H1 (cell line): ENCODE results near the gene FAM50B. TPM values are rescaled to one million over a fixed set of nuclear protein-coding genes. Genes with fewer than 3 reads are reported as not detected.
A peak's percentile ranks its signal among the peaks of the same experiment; 100 is the strongest.

ENCODE experiments used
- CTCF ChIA-PET: fragments of 300-600 bp; sonication (Branson Sonifier 250); formaldehyde crosslinking; loops from one replicate; lab custom pipeline; 2021; ENCODE audit not compliant: partially characterized antibody; lab: Charles Lee
- POLR2A ChIA-PET: fragments of 300-600 bp; sonication (Branson Sonifier 250); formaldehyde crosslinking; loops from one replicate; lab custom pipeline; 2021; ENCODE audit warnings: inconsistent platforms; ENCODE audit not compliant: partially characterized antibody; lab: Charles Lee
- DNase-seq, 2 experiments: peaks; one replicate each; pipeline versions ENCODE4 v3.0.0 to v3.0.0-alpha.2; 2010 to 2022; ENCODE audit warnings: low spot score in 2 of 2, low read depth in 1 of 2, mixed read lengths in 1 of 2
- FAIRE-seq: peaks from 2 replicates; lab custom pipeline; 2011; peaks lifted over from hg19 to GRCh38; lab: Jason Lieb, UNC
- H2AFZ ChIP-seq: 2 replicates; pipeline ENCODE4 v1.8.1; 2012; ENCODE audit warnings: low read length, inconsistent platforms
- H2AK5ac ChIP-seq: 2 replicates; pipeline ENCODE4 v1.6.1; 2013; ENCODE audit warnings: low read depth, low read length
- H2BK120ac ChIP-seq: replicated peaks from 2 replicates; pipeline ENCODE3; 2013; ENCODE audit warnings: low read depth, low read length, inconsistent platforms
- H2BK12ac ChIP-seq: 2 replicates; pipeline ENCODE4 v1.6.1; 2013; ENCODE audit warnings: low read depth, low read length
- H2BK15ac ChIP-seq: 2 replicates; pipeline ENCODE4 v1.6.1; 2013; ENCODE audit warnings: low read length
- H2BK20ac ChIP-seq: 2 replicates; pipeline ENCODE4 v1.6.1; 2013; ENCODE audit warnings: low read length
- H2BK5ac ChIP-seq: 2 replicates; pipeline ENCODE4 v1.6.1; 2013; ENCODE audit warnings: low read depth, low read length
- H3K14ac ChIP-seq: 2 replicates; pipeline ENCODE4 v1.6.1; 2013; ENCODE audit warnings: inconsistent platforms; ENCODE audit not compliant: insufficient read length
- H3K18ac ChIP-seq: 2 replicates; pipeline ENCODE4 v1.6.1; 2013; ENCODE audit warnings: low read length; ENCODE audit errors: extremely low read depth
- H3K23ac ChIP-seq: 2 replicates; pipeline ENCODE4 v1.6.1; 2013; ENCODE audit warnings: inconsistent platforms; ENCODE audit not compliant: insufficient read length
- H3K23me2 ChIP-seq: 2 replicates; pipeline ENCODE4 v1.6.1; 2013; ENCODE audit warnings: low read depth, low read length
- H3K27ac ChIP-seq: 2 replicates; pipeline ENCODE4 v1.6.1; 2011; ENCODE audit warnings: low read depth, low read length, inconsistent platforms
- H3K27me3 ChIP-seq, 4 experiments: replicated peaks in 1 of 4; 1 replicate in 1 of 4; 2 replicates in 3 of 4; pipeline versions ENCODE4 v1.6.1 to v1.8.1; 2011 to 2013; ENCODE audit warnings: low read length in 3 of 4, mild to moderate bottlenecking in 3 of 4, inconsistent platforms in 2 of 4, mixed read lengths in 2 of 4, moderate library complexity in 1 of 4; ENCODE audit not compliant: control insufficient read depth in 3 of 4, insufficient read depth in 3 of 4; ENCODE audit errors: extremely low read depth in 1 of 4
- H3K36me3 ChIP-seq, 4 experiments: 2 replicates each; pipeline versions ENCODE4 v1.6.1 to v1.8.1; 2011 to 2013; ENCODE audit warnings: mild to moderate bottlenecking in 4 of 4, low read length in 3 of 4, moderate library complexity in 2 of 4, control low read depth in 1 of 4, inconsistent platforms in 1 of 4; ENCODE audit not compliant: insufficient read depth in 4 of 4, control insufficient read depth in 2 of 4
- H3K4ac ChIP-seq: replicated peaks from 2 replicates; pipeline ENCODE3; 2013; ENCODE audit warnings: low read length, low read depth, mixed read lengths, inconsistent platforms; ENCODE audit not compliant: insufficient read length
- H3K4me1 ChIP-seq, 4 experiments: replicated peaks in 1 of 4; 1 replicate in 1 of 4; 2 replicates in 3 of 4; pipeline versions ENCODE4 v1.6.1 to v1.8.1; 2011 to 2013; ENCODE audit warnings: low read length in 3 of 4, inconsistent platforms in 2 of 4, mixed read lengths in 1 of 4; ENCODE audit not compliant: insufficient read depth in 4 of 4, control insufficient read depth in 3 of 4
- H3K4me2 ChIP-seq, 2 experiments: 2 replicates each; pipeline versions ENCODE4 v1.6.1 to v1.8.1; 2011 to 2013; ENCODE audit warnings: low read depth in 2 of 2, low read length in 2 of 2, control low read depth in 1 of 2, inconsistent platforms in 1 of 2, mild to moderate bottlenecking in 1 of 2; ENCODE audit not compliant: insufficient read depth in 1 of 2
- H3K4me3 ChIP-seq, 4 experiments: fragments of 200-600, 300-600 bp in 1 of 4; sonication (generic), shearing (Covaris generic), sonication (Bioruptor Twin) in 1 of 4; 2 replicates each; pipeline versions ENCODE4 v1.5.1 to v1.8.1; 2011 to 2016; ENCODE audit warnings: low read length in 4 of 4, low read depth in 3 of 4, control low read depth in 2 of 4, inconsistent platforms in 2 of 4, mild to moderate bottlenecking in 2 of 4, mixed read lengths in 1 of 4, moderate library complexity in 1 of 4; ENCODE audit not compliant: insufficient read depth in 2 of 4; ENCODE audit errors: extremely low read depth in 1 of 4
- H3K56ac ChIP-seq: replicated peaks from 2 replicates; pipeline ENCODE3; 2013; ENCODE audit warnings: low read depth, mild to moderate bottlenecking, mixed read lengths, low read length, inconsistent platforms; ENCODE audit not compliant: insufficient read length
- H3K79me1 ChIP-seq: 2 replicates; pipeline ENCODE4 v1.6.1; 2013; ENCODE audit warnings: low read depth, low read length, control low read depth
- H3K79me2 ChIP-seq, 2 experiments: 2 replicates each; pipeline versions ENCODE4 v1.6.1 to v1.8.1; 2012 to 2013; ENCODE audit warnings: low read length in 2 of 2, mild to moderate bottlenecking in 2 of 2, inconsistent platforms in 1 of 2; ENCODE audit not compliant: insufficient read depth in 2 of 2, control insufficient read depth in 1 of 2
- H3K9ac ChIP-seq, 4 experiments: replicated peaks in 1 of 4; 1 replicate in 1 of 4; 2 replicates in 3 of 4; pipeline versions ENCODE4 v1.6.1 to v1.8.1; 2011 to 2013; ENCODE audit warnings: low read depth in 3 of 4, low read length in 3 of 4, control low read depth in 2 of 4, mild to moderate bottlenecking in 2 of 4, moderate library complexity in 2 of 4, inconsistent platforms in 1 of 4; ENCODE audit errors: extremely low read depth in 1 of 4
- H3K9me3 ChIP-seq, 2 experiments: 2 replicates each; pipeline versions ENCODE4 v1.6.1 to v1.8.1; 2012 to 2013; ENCODE audit warnings: mild to moderate bottlenecking in 2 of 2, moderate library complexity in 2 of 2, control low read depth in 1 of 2, inconsistent platforms in 1 of 2, low read depth in 1 of 2, low read length in 1 of 2, mixed read lengths in 1 of 2; ENCODE audit not compliant: insufficient read depth in 2 of 2
- H4K20me1 ChIP-seq, 2 experiments: replicated peaks in 1 of 2; 2 replicates each; pipeline versions ENCODE3 to v1.8.1; 2011 to 2013; ENCODE audit warnings: inconsistent platforms in 2 of 2, low read length in 2 of 2, mild to moderate bottlenecking in 1 of 2; ENCODE audit not compliant: insufficient read depth in 2 of 2, control insufficient read depth in 1 of 2
- H4K5ac ChIP-seq: 2 replicates; pipeline ENCODE4 v1.6.1; 2013; ENCODE audit warnings: low read length, low read depth, mixed read lengths, inconsistent platforms; ENCODE audit not compliant: insufficient read length
- H4K8ac ChIP-seq: 2 replicates; pipeline ENCODE4 v1.8.0; 2013; ENCODE audit warnings: mild to moderate bottlenecking, moderate library complexity, low read length, inconsistent platforms; ENCODE audit not compliant: insufficient read depth; ENCODE audit errors: extremely low read depth
- H4K91ac ChIP-seq: replicated peaks from 2 replicates; pipeline ENCODE3; 2013; ENCODE audit warnings: low read length, mixed read lengths, inconsistent platforms; ENCODE audit not compliant: insufficient read length
- CTCF ChIP-seq, 3 experiments: IDR thresholded peaks; 1 replicate in 2 of 3; 2 replicates in 1 of 3; pipeline versions ENCODE4 v1.5.1 to v1.6.1; 2011; ENCODE audit warnings: low read length in 3 of 3, mild to moderate bottlenecking in 3 of 3, inconsistent platforms in 2 of 3, low read depth in 1 of 3, moderate library complexity in 1 of 3; ENCODE audit not compliant: insufficient read depth in 1 of 3; ENCODE audit errors: control extremely low read depth in 1 of 3
- EP300 ChIP-seq, 2 experiments: IDR thresholded peaks; 1 replicate in 1 of 2; 2 replicates in 1 of 2; pipeline ENCODE4 v1.6.1; 2011 to 2012; ENCODE audit warnings: low read depth in 2 of 2, low read length in 2 of 2, mild to moderate bottlenecking in 2 of 2, borderline replicate concordance in 1 of 2, inconsistent platforms in 1 of 2, moderate library complexity in 1 of 2
- EZH2 ChIP-seq: fragments of 200-600 bp; sonication (generic); IDR thresholded peaks from 2 replicates; pipeline ENCODE4 v1.7.1; 2012; ENCODE audit warnings: low read depth, mild to moderate bottlenecking, moderate library complexity, low read length, inconsistent platforms; ENCODE audit not compliant: severe bottlenecking
- FOSL1 ChIP-seq: IDR thresholded peaks from 2 replicates; pipeline ENCODE4 v1.6.1; 2011; ENCODE audit warnings: mild to moderate bottlenecking, low read depth, low read length, moderate library complexity; ENCODE audit not compliant: insufficient read depth
- POLR2A ChIP-seq, 2 experiments: IDR thresholded peaks; 1 replicate in 1 of 2; 2 replicates in 1 of 2; pipeline ENCODE4 v1.6.1; 2011; ENCODE audit warnings: low read depth in 2 of 2, low read length in 2 of 2, mild to moderate bottlenecking in 2 of 2; ENCODE audit errors: control extremely low read depth in 1 of 2
- WGBS, 2 experiments: shearing (Covaris generic) in 1 of 2; methylation state at CpG; one replicate each; pipeline versions ENCODE4 v1.1.6 to v1.1.7; 2013 to 2015; ENCODE audit warnings: low lambda C conversion rate in 2 of 2, mixed read lengths in 2 of 2, inconsistent platforms in 1 of 2, low coverage in 1 of 2, missing lambda C conversion rate in 1 of 2; ENCODE audit not compliant: insufficient replicate concordance in 2 of 2, insufficient coverage in 1 of 2, insufficient read length in 1 of 2; ENCODE audit errors: extremely low coverage in 1 of 2, missing lambda C conversion rate in 1 of 2; 5-methylcytosine and 5-hydroxymethylcytosine counted together
- polyA plus RNA-seq, 7 experiments: library from polyadenylated mRNA; depleted of rRNA in 3 of 7; stranded (reverse) in 5 of 7; unstranded in 2 of 7; fragments of >200 nt in 5 of 7; fragments of 200-250 nt in 2 of 7; gene quantifications; 1 replicate in 5 of 7; 2 replicates in 1 of 7; 4 replicates in 1 of 7; pipeline versions ENCODE4 v1.2.1 to v1.2.3, GENCODE V29; 2011 to 2013; ENCODE audit warnings: missing spikeins in 2 of 7, mixed read lengths in 2 of 7
- total RNA-seq: library from RNA; stranded (reverse); fragmentation: NEBNext Ultra II Directional; extraction: Animal tissue kit (Norgen Biotek cat#: 25700); gene quantifications from 2 replicates; pipeline ENCODE4 v1.2.1, GENCODE V29; 2021

FAM50B gene
- total and polyA plus RNA-seq, 2 of the 8 experiments (the other 6 are each of a cell fraction or from before 2014, with no cell fraction given), result 3.1 to 3.2 TPM

GRCh38 chr6:3820563-3820962 lies 28.6 kb upstream of the FAM50B start:
- no peak overlapping the region for H3K4me3 ChIP-seq
- no peak for DNase-seq
- TF ChIP-seq FOSL1 (no peak), EP300 (IDR thresholded peaks at IDR 0.05; ENCODE audit: borderline replicate concordance in 1 of 2, low read depth in 2 of 2, low read length in 2 of 2) (peak in 1 of 2 experiments; percentile 88; a peak in 1 of 3 replicates), CTCF (IDR thresholded peaks at IDR 0.05; ENCODE audit: control extremely low read depth in 1 of 3, insufficient read depth in 1 of 3, low read depth in 1 of 3, low read length in 3 of 3) (peak in 1 of 3 experiments; percentile 5; a peak in 1 of 4 replicates), EZH2 (no peak), POLR2A (IDR thresholded peaks at IDR 0.05; ENCODE audit: control extremely low read depth in 1 of 2, low read depth in 2 of 2, low read length in 2 of 2) (no peak)
- TF ChIP-seq, all 59 proteins: peak for 2
- Histone ChIP-seq H4K91ac (peak overlapping the region; percentile 11), H3K14ac (no peak overlapping the region), H2BK12ac (no peak overlapping the region), H3K79me2 (no peaks in the 10 kb centered on the region), H3K18ac (peak overlapping the region; percentile 24; the same call in 1 of the 2 replicates), H2BK120ac (no peak overlapping the region), H2BK20ac (no peak overlapping the region), H2AK5ac (no peak overlapping the region; the same call in 1 of the 2 replicates), H2BK5ac (no peak overlapping the region), H3K56ac (no peak overlapping the region), H3K36me3 (no peaks in the 10 kb centered on the region; a peak in 1 of 8 replicates), H3K4me1 (peaks cover 0 to 13% (median 7%) of the 10 kb centered on the region in 4 experiments; a peak in 5 of 7 replicates), H3K4ac (peak overlapping the region; percentile 32), H3K23me2 (no peaks in the 10 kb centered on the region), H2BK15ac (no peak overlapping the region), H3K79me1 (no peaks in the 10 kb centered on the region), H3K9me3 (no peaks in the 10 kb centered on the region), H3K27me3 (peaks cover 0 to 2% (median under 1%) of the 10 kb centered on the region in 4 experiments; a peak in 1 of 7 replicates), H3K9ac (no peak overlapping the region), H3K23ac (no peak overlapping the region), H4K20me1 (no peaks in the 10 kb centered on the region), H4K8ac (peak overlapping the region; percentile 54), H3K27ac (no peak overlapping the region), H3K4me2 (no peak overlapping the region), H4K5ac (no peak overlapping the region), H2AFZ (no peak overlapping the region)
- CTCF ChIA-PET, result interaction anchor here (0.9 to 3.4 kb wide), 8 partner anchors 12 to 78 kb away, joined by 3 to 20 read pairs (median 3); partner anchors contain the start of gene FAM50B
- POLR2A ChIA-PET, result interaction anchor here (1.7 kb wide), 1 partner anchor 65 kb away, joined by 3 read pairs; no protein-coding TSS in a partner anchor
- WGBS, 2 experiments, result 74% methylated on average over 8 of the region's 8 CpGs; no CpG with 5 or more reads in 1 of the 2 experiments
- FAIRE-seq, result no peak
